SKM-1 treated with dmso at 0.1 percent for 144 hours (cell line): ENCODE measurements around the gene ME1.
"Not testable (repeated sequence)": the region's sequence is repeated elsewhere in the genome, so short reads cannot be mapped to it uniquely, and the experiment has no call there.

ENCODE experiments used
- DNase-seq: peaks from one replicate; lab custom pipeline; 2025; ENCODE audit not compliant: unreplicated experiment; lab: John Stamatoyannopoulos, UW

Gene ME1

GRCh38 chr6:83432636-83433035, 1.8 kb upstream of the ME1 start:
- no peak for DNase-seq

- no peak for DNase-seq
Measured at GRCh38 chr6:83431545-83432155, 799 bp upstream of the ME1 start.

GRCh38 chr6:83429857-83430610, 817 bp downstream of the ME1 start:
- no peak for DNase-seq

- DNase-seq, result no peak
Measured at GRCh38 chr6:83429269-83429668, 1.6 kb downstream of the ME1 start.

- DNase-seq, result no peak
Measured at GRCh38 chr6:83424392-83425018, 6.3 kb downstream of the ME1 start.

GRCh38 chr6:83417880-83418663, 12.8 kb downstream of the ME1 start:
- peak; percentile 32 for DNase-seq

GRCh38 chr6:83413068-83413467, 17.8 kb downstream of the ME1 start:
- DNase-seq, result no peak

GRCh38 chr6:83411731-83412130, 19.1 kb downstream of the ME1 start:
- DNase-seq, result no peak

GRCh38 chr6:83403191-83403590, 27.7 kb downstream of the ME1 start:
- no peak for DNase-seq

GRCh38 chr6:83389606-83390005, 41.2 kb downstream of the ME1 start:
- DNase-seq, result no peak

GRCh38 chr6:83385473-83385872, 45.4 kb downstream of the ME1 start:
- DNase-seq, result no peak

GRCh38 chr6:83384751-83385150, 46.1 kb downstream of the ME1 start:
- no peak for DNase-seq

GRCh38 chr6:83381949-83382348, 48.9 kb downstream of the ME1 start:
- DNase-seq, result no peak

GRCh38 chr6:83378621-83379388, 52.0 kb downstream of the ME1 start:
- DNase-seq, result no peak

- no peak for DNase-seq
Measured at GRCh38 chr6:83371423-83371822, 59.4 kb downstream of the ME1 start.

GRCh38 chr6:83370567-83370966, 60.3 kb downstream of the ME1 start:
- DNase-seq, result no peak

- DNase-seq, result no peak
Measured at GRCh38 chr6:83369692-83370091, 61.2 kb downstream of the ME1 start.

GRCh38 chr6:83368577-83368976, 62.3 kb downstream of the ME1 start:
- DNase-seq, result no peak

- no peak for DNase-seq
Measured at GRCh38 chr6:83367104-83367503, 63.7 kb downstream of the ME1 start.

GRCh38 chr6:83365931-83366330, 64.9 kb downstream of the ME1 start:
- no peak for DNase-seq

- DNase-seq, result not testable (repeated sequence)
Measured at GRCh38 chr6:83362349-83362748, 68.5 kb downstream of the ME1 start.
